ENCODE results near the gene ORAI3. TPM values are rescaled to one million over a fixed set of nuclear protein-coding genes. Genes with fewer than 3 reads are reported as not detected.
A peak's percentile ranks its signal among the peaks of the same experiment; 100 is the strongest.

Gene ORAI3
- total RNA-seq, 2 donors from 2014 or later, result 11.0 to 17.5 TPM

DNA sequence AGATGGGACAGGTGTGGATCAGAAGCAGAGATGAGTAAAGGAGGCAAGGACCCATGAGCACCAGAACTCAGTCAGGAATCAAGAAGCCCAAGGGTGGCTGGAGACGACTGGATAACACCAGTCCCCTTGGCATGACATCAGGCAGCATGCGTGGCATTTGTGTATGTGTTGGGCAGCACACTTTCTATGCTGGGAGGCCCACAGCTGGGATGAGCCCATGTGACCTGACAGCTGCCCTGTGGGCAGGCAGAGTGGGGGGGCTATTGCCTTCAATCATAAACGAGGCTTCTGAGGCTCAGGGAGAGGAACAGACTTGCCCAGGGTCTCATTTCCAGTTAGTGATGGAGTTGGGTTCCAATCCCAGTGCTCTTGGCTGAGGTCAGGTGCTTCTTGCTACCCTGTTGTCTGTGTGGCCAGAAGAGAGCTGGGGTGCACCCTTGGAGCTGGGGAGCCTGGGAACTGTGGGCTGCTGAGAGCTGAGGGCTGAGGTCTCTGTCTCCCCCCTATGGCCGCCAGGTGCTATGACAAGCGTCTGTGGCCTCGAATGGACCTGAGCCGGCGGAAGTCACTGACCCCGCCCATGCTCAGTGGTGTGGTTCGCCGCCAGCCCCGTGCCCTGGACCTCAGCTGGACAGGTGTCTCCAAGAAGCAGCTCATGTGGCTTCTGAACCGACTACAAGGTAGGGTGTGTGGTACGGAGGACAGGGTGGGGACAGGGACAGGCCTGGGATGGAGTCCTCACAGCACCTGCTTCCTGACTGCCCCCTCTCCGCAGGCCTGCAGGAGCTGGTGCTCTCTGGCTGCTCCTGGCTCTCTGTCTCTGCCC lies 7.1 kb upstream of the ORAI3 start:
- intact Hi-C loops (cut with DNase I), result no loop called here
- peak; percentile 93 for DNase-seq (ENCODE audit: low spot score)

DNA sequence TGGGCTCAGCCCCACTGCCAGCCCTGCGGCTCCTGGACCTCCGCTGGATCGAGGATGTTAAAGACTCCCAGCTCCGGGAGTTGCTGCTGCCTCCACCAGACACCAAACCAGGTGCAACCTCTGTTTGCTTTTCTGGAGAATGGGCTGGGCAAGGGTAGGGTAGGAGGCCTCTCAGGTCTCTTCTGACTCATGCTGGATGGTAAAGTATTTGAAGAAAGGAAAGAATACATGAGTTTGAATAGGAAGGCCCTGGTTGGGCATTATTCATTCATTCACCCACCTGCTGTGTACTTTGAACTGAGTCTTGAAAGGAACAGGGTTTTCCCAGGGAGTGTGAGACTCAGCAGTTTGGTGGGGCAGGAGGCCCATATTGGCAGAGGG lies 6.5 kb upstream of the ORAI3 start:
- DNase-seq (ENCODE audit: low spot score), result no peak
- intact Hi-C loops (cut with DNase I), result no loop called here

DNA sequence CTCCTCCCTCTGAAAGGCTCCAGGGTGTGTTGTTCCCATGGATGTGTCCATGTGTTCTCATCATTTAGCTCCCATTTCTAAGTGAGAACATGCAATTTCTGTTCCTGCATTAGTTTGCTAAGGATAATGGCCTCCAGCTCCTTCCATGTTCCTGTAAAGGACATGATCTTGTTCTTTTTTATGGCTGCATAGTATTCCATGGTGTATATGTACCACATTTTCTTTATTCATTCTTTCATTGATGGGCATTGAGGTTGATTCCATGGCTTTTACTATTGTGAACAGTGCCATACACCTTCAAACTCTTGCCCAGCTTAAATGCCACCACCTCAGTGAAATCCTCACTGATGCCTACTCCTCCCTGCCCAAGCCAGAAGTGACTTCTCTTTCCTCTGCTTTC lies 4.5 kb upstream of the ORAI3 start:
- intact Hi-C loops (cut with DNase I), result no loop called here
- no peak for DNase-seq (ENCODE audit: low spot score)

DNA sequence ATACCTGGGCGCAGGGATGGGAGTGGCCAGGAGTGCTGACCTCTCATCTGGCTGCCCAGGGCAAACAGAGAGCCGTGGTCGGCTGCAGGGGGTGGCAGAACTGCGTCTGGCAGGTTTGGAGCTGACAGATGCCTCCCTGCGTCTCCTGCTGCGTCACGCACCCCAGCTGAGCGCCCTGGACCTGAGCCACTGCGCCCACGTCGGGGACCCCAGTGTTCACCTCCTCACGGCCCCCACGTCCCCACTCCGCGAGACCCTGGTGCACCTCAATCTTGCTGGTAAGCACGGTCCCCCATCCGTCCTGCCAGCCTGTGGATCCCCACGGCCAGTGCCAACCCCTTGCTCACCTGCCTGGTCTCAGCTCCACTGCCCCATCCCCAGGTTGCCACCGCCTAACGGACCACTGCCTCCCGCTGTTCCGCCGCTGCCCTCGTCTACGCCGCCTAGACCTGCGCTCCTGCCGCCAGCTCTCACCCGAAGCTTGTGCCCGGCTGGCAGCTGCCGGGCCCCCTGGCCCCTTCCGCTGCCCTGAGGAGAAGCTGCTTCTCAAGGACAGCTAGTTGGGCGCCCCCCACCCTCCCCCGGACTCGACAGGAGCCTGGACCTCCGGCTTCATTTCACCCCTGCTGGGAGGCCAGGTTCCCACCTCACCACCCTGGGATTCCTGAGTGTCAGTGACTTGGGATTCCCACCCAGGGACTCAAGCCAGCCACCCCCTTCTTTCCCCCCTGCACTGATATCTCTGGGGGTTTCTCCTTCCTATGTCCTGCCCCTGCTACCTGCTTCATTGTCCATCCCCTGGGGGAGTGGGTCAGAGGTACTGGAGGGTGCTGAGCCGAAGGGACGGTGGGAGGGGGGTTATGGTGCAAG lies 2.0 kb upstream of the ORAI3 start:
- no peak for DNase-seq (ENCODE audit: low spot score)
- intact Hi-C loops (cut with DNase I), result no loop called here

GRCh38 chr16:30947541-30947858 lies 1.4 kb upstream of the ORAI3 start:
- no peak for DNase-seq (ENCODE audit: low spot score)
- intact Hi-C loops (cut with DNase I), result no loop called here

DNA sequence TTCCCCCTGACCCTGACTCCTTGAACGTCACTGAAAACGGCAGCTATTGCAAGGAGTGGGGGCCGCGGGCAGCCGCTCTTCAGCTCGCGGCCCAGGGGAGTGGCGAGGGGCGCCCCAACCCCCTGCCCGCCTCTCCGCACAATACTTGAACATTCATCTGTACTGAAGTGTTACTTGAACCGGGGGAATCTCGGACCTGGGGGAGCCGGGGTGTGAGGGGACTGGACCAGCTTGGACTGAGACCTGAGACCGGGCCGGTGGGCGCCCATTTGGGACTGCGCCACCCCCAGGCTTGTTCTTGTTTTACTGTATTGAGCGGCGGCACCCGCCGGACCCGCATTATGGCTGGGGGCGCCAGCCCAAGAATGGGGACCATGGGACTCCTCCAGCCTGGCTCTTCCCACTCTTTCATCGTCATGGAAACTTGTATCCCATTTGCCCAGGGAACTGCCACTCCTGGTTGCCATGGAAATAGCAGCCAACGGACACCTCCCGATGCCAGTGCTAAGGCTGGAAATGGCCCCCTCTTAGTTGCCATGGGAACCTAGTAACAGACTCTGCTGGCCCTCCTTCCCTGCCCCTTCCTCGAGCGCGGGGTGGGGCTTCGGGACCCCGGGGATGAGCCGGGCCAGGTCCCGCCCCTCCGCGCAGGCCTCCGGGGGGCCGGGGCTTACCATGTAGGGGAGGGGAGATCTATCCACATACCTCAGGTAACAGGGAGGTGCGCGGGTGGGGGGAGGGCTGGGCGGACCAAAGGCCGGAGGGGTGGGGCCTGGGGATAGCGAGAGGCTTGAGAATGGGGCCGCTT lies 805 bp upstream of the ORAI3 start:
- intact Hi-C loops (cut with DNase I), result no loop called here
- DNase-seq (ENCODE audit: low spot score), result peak; percentile 95

GRCh38 chr16:30949650-30950515 lies 1.0 kb downstream of the ORAI3 start:
- intact Hi-C loops (cut with DNase I), result no loop called here

DNA sequence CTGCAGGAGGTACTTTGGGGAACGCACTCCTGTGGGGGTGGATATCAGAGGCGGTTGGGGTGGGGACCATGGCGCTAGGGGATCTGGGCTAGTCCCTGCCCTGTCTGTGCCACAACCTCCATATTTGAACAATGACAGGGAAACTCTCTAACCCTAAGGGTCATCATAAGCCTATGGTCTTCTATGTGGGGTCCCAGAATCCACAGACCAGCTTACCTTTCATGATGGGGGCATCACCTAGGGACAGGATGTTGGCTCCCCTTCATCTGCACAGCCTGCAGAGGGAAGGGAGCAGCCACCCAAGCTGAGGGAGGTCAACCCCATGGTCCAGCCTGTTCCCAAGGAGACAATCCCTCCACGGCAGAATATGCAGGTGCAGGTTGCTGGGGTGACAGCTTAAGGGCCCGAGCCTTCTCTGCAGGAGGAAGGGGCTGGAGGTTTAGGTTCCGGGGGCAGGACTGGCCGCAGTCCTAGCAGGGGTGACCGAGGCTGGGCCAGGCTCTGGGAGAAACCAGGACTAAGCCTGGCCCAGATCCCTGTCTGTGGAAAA lies 1.7 kb downstream of the ORAI3 start:
- intact Hi-C loops (cut with DNase I), result no loop called here
- DNase-seq (ENCODE audit: low spot score), result no peak

More at GRCh38 chr16:30949650-30950515, 1.0 kb downstream of the ORAI3 start:
- peak; percentile 95 for DNase-seq (ENCODE audit: low spot score)

DNA sequence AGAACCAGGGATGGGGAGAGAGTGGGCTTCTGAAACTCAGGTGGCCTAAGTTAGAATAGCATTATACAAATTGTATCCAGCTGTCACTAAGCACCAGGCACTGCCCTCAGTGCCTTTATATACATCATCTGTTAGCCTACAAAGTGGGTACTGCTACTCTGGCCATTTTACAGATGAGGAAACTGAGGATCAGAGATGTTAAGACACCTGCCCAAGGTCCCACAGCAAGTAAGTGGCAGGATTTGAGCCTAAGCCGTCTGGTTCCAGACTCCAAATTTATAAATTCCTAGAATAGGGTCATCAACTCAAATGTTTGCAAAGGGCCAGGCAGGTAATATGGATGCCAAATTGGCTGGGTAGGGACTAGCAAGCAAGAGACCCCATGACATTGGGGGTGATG lies 2.3 kb downstream of the ORAI3 start:
- intact Hi-C loops (cut with DNase I), result no loop called here
- DNase-seq (ENCODE audit: low spot score), result no peak

- intact Hi-C loops (cut with DNase I), result no loop called here
- DNase-seq (ENCODE audit: low spot score), result peak; percentile 92
Observed at GRCh38 chr16:30951750-30952149, 2.9 kb downstream of the ORAI3 start.

- DNase-seq (ENCODE audit: low spot score), result no peak
- intact Hi-C loops (cut with DNase I), result no loop called here
Observed at GRCh38 chr16:30953111-30953510, 4.2 kb downstream of the ORAI3 start.

DNA sequence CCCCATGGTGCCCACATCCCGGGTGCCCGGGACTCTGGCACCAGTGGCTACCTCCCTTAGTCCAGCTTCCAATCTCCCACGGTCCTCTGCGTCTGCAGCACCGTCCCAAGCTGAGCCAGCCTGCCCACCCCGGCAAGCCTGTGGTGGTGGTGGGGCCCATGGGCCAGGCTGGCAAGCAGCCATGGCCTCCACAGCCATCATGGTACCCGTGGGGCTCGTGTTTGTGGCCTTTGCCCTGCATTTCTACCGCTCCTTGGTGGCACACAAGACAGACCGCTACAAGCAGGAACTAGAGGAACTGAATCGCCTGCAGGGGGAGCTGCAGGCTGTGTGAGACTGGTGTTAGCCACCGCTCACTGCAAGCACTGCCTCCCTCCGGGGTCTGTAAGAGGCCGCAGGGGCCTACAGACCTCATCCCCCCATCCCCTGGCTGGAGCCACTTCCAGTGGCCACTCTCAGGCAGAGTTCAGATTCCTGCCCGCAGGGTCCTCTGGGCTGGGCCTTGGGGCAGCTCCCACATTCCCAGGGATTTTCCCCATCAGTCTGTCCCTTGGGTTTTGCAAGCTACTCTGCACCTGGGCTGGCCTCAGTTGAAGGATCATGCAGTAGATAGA lies 4.8 kb downstream of the ORAI3 start:
- DNase-seq (ENCODE audit: low spot score), result no peak
- intact Hi-C loops (cut with DNase I), result no loop called here

- no peak for DNase-seq (ENCODE audit: low spot score)
- intact Hi-C loops (cut with DNase I), result no loop called here
Observed at GRCh38 chr16:30954993-30955392, 6.1 kb downstream of the ORAI3 start.

- intact Hi-C loops (cut with DNase I), result no loop called here
- peak; percentile 96 for DNase-seq (ENCODE audit: low spot score)
Observed at GRCh38 chr16:30956601-30957455, 8.0 kb downstream of the ORAI3 start.

- intact Hi-C loops (cut with DNase I), result no loop called here
- peak; percentile 100 for DNase-seq (ENCODE audit: low spot score)
Observed at GRCh38 chr16:30957456-30958174, 8.7 kb downstream of the ORAI3 start, which contains the start of gene SETD1A. Gene SETD1A, plus strand, starts transcription at chr16:30957754. Its CDS starts 978 bp downstream, at chr16:30958732.

DNA sequence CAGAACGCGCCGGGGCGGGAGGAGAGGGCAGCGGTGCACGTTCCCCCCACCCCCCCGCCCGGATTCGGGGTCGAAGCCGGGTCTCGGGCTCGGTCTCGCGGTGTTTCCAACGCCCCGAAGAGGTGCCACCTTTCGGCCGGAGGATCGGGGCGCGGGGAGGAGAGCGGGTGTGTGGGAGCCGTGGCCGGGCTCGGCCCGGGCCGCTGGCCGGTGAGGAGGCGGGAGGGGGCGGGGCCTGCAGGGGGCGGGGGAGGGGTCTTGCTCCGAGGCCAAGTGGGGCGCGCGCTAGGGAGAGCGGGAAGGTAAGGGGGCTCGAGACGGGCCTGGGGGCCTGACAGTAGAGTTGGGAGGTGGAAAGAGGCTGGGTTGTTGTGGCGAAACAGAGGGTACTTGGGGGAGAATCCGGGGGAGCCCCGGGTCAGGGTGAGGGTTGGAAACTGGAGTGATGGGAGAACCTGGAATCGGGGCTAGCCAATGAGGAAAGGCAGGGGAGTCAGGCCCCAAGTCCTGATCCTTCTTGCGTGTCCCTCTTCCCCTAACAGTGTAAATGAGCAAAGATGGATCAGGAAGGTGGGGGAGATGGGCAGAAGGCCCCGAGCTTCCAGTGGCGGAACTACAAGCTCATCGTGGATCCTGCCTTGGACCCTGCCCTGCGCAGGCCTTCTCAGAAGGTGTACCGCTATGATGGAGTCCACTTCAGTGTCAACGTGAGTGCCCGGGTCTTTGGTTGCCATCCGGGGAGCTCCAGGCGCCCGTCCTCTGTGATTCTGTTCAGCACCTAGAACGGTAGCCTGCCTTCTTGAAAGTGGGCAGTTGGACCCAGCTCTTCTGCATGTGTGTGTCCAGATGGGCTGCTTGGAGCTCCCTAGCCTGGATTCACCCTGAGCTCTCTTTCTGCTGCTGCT lies 9.6 kb downstream of the ORAI3 start:
- intact Hi-C loops (cut with DNase I), result no loop called here
- peak; percentile 86 for DNase-seq (ENCODE audit: low spot score)

Measured in posterior vena cava (tissue), 2 donors.